NCI-H345 (cell line): ENCODE results near the gene ARF1.
A peak's percentile ranks its signal among the peaks of the same experiment; 100 is the strongest.

Source experiments
- DNase-seq: peaks from one replicate; lab custom pipeline; 2025; lab: John Stamatoyannopoulos, UW

ARF1 gene

DNA sequence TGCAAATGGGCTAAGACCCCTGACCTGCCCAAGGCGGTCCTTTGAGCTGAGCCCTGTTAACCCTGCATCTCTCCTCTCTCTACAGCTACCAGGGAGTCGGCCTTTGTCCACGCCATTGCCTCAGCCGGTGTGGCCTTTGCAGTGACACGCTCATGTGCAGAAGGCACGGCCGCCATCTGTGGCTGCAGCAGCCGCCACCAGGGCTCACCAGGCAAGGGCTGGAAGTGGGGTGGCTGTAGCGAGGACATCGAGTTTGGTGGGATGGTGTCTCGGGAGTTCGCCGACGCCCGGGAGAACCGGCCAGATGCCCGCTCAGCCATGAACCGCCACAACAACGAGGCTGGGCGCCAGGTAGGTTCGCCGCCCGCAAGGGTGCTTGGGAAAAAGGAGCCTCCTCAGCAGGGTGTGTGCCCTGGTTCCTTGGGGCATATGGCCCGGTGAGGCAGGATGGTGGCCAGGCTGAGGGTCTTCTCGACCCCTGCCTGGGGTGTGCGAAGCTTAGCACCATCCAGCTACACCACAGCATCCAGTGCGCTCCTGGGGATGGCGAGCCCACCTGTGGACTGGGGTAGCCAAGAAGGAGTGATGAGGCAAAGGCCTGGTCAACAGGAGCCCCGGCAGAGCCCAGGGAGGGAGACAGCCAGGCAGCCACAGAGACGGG is 31.8 kb upstream of the ARF1 start:
- no peak for DNase-seq

- no peak for DNase-seq
Observed at GRCh38 chr1:228058172-228058948, 24.1 kb upstream of the ARF1 start.

- DNase-seq = peak; percentile 45
Observed at GRCh38 chr1:228058949-228059633, 23.4 kb upstream of the ARF1 start.

- peak; percentile 99 for DNase-seq
Observed at GRCh38 chr1:228059634-228060457, 22.7 kb upstream of the ARF1 start.

GRCh38 chr1:228060458-228061190 is 21.9 kb upstream of the ARF1 start:
- DNase-seq = peak; percentile 50

- no peak for DNase-seq
Observed at GRCh38 chr1:228061411-228062084, 21.0 kb upstream of the ARF1 start.

GRCh38 chr1:228062085-228062791 is 20.3 kb upstream of the ARF1 start:
- DNase-seq = no peak

DNA sequence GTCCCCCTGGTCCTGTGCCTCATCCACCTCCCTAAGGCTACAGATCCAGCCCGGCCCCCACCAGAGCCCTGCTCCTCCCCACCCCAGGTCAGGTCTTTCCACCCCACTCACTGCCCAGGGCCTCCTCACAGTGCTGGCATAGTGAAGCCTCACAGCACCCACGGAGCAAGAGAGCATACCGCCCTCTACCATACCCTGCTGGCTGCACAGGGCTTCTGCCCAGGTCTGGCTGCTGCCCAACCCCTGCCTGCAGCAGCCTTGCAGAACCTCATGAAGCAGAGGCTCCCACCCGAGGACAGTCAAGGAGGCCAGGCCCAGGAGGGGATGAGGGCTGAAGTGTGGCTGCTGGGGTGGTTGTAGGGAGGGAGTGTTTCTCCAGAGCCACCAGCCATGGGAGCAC is 19.7 kb upstream of the ARF1 start:
- DNase-seq = no peak

- DNase-seq = no peak
Observed at GRCh38 chr1:228063251-228064191, 19.0 kb upstream of the ARF1 start.

- no peak for DNase-seq
Observed at GRCh38 chr1:228064296-228064695, 18.2 kb upstream of the ARF1 start.

- no peak for DNase-seq
Observed at GRCh38 chr1:228064741-228065542, 17.6 kb upstream of the ARF1 start.

DNA sequence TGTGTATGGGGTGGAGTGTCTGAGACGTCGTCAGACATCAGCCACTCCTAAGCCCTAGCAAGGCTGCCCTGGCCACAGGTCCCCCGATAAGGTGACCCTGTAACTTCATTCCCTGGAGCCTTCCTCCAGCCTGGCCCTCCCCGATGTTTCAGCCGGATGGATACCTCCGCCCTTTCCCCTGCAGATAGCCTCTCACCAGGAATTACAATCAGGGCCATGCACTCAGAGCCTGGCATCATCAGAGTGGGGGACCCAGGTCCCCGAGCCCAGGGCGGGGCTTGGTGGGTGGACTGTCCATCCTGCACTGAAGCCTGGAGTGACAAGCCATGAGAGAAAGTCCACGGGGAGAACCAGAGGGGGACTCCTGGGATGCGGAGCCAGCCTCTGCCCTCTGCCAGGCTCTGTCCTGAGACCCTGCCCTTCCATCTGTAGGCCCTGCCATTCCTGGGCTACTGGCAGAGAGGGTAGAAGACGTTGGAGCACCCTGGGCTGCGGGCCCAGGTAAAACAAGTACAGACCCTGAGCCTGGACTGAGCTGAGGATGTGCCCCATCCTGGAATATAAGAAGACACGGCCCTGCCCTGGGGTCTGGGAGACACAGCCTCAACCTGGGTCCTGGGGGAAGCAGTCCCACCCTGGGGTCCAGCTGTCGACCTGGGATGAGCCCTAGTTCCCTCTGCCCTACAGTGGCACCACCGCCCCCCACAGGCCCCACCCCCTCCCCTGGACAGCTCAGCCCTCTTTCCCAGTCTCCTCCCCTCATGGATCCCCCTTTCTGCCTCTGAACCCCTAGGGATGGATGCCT is 16.8 kb upstream of the ARF1 start:
- no peak for DNase-seq

DNA sequence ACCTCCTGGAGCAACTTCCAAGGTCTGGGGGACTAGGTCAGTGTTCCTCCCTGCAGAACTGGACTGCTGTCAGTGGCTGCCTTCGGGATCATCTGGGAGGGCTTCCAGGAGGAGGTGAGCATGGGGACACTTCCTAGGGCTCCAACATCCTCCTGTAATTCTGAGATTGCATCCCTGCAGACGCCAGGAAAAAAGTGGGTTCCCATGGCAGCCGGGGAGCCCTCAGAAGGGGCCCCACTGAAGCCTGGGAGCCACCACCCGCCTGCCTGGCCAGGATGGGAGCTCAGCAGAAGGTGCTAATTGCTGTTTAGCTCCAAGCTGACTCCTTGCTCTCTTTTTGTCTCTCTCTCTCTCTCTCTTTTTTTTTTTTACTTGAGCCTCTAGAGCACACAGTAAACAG is 16.1 kb upstream of the ARF1 start:
- DNase-seq = no peak

DNA sequence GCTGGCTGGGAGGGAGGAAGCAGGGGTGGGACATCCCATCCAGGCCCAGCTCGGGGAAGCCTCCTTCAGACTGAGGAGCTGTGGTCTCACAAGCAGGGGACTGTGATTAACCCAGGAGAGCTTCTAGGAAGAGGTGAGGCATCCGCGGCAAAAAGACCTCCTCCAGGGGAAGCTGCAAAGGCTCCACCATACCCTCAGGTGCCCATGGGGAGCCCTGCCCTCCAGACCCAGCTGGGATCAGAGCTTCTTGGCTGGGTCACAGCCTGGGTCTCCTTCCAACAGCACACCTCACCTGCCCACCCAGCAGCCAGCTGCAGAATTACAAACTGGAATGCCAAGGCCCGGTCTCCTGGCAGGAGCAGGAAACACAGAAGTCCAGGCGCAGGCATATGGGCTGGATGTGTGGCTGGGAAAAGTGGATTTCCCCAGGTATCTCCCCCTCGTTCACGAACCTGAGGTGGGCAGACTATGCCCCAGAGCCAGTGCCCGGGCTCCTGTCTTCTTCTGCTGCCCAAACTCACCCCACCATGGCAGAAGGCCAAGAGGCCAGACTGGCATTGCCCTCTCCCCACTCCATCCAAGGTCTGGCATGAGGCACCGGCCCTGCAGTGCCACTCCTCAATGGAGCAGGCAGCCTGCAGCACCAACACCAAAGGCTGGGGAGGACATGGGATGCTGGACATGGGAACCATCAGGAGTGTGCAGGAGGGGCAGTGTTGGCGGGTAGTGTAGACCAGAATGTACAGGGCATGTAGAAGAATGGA is 15.4 kb upstream of the ARF1 start:
- no peak for DNase-seq

GRCh38 chr1:228068359-228068758 is 14.1 kb upstream of the ARF1 start:
- no peak for DNase-seq

- no peak for DNase-seq
Observed at GRCh38 chr1:228070173-228070572, 12.3 kb upstream of the ARF1 start.

- DNase-seq = no peak
Observed at GRCh38 chr1:228070851-228071250, 11.7 kb upstream of the ARF1 start.
